ENCODE data around the gene GALR3.
A peak's percentile ranks its signal among the peaks of the same experiment; 100 is the strongest.

Gene GALR3

DNA sequence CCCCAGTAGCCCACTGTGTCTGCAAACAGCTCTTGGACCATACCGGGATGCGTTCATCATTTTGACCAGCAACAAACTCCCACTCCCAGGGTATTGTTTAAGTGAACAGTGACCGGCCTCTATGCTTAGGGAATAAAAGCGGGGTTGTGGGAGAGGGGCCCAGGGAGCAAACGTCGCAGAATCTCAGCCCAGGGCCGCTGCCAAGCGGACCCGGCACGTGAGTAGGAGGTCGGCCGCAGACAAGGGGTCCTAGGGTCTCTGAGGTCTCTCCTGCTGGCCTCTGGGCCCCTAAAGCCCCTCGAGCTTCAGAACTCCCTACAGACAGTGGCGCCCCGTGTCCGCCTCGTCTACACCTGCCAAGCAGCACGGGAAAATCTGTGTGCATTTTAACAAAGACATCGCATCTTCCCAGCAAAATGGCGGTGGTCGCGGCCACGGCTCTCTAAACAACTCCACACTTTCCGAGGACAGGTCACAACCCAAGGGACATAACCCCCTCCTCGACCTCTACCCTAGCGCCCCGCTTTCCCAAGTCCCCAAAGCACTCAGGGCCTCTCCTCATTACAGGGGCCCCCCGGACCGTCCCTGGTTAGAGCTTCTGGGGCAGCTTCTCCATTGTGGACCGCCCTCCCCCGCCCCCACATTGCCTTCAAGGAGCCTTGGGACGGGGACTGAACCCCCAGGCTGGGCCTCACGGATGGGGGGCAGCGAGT, 19.4 kb upstream of the GALR3 start:
- no peak for DNase-seq

DNA sequence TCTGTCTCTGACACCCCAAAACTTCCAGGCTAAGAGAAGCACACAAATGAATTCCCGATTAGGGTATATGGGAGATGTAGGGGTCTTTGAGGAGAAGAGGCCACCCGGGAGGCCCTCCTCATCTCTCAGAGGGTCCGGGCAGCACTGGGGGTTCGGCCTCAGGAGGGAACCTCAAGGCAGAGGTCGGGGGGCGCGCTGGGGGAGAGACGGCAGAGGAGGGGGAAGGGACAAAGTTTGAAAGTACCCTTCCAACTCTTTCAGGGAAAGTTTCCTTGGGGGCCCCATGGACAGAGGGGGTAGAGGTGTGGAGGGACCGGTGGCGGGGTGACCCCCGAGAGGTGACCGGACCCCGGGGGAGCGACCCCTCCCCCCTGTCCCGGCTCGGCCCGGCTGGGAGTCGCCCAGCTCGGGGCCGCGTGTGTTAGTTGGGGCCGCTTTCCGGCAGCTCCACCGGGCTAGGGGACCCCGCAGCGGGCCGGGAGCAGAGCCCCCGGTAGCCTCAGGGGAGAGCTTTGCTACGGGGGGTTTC, 18.8 kb upstream of the GALR3 start:
- DNase-seq: no peak

DNA sequence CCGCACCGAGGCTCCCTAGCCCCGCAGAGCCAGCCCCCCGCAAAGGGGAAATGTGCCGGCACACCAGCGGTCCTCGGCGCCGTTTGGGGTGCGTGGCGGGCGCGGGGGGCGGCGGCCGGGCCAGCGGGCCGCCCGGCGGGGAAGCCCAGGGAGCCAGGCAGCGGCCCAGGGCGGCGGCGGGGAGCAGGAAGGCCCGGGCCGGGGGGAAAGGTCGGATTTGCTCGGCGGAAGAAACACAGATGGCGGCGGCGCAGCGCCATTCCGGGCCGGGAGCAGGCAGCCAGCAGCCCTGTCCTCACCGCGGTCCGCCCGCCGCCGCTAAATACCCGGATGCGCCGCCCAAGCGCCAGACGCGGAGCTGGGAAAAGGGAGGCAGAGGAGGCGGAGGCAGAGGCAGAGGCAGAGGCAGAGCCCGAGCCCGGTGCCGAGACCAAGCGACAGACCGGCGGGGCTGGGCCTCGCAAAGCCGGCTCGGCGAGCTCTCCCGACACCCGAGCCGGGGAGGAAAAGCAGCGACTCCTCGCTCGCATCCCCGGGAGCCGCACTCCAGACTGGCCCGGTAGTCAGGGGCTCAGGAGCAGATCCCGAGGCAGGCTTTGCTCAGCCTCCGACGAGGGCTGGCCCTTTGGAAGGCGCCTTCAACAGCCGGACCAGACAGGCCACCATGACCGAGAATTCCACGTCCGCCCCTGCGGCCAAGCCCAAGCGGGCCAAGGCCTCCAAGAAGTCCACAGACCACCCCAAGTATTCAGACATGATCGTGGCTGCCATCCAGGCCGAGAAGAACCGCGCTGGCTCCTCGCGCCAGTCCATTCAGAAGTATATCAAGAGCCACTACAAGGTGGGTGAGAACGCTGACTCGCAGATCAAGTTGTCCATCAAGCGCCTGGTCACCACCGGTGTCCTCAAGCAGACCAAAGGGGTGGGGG, 18.0 kb upstream of the GALR3 start:
- peak; percentile 55 for DNase-seq

DNA sequence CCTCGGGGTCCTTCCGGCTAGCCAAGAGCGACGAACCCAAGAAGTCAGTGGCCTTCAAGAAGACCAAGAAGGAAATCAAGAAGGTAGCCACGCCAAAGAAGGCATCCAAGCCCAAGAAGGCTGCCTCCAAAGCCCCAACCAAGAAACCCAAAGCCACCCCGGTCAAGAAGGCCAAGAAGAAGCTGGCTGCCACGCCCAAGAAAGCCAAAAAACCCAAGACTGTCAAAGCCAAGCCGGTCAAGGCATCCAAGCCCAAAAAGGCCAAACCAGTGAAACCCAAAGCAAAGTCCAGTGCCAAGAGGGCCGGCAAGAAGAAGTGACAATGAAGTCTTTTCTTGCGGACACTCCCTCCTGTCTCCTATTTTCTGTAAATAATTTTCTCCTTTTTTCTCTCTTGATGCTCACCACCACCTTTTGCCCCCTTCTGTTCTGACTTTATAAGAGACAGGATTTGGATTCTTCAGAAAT, 17.3 kb upstream of the GALR3 start:
- DNase-seq: no peak

DNA sequence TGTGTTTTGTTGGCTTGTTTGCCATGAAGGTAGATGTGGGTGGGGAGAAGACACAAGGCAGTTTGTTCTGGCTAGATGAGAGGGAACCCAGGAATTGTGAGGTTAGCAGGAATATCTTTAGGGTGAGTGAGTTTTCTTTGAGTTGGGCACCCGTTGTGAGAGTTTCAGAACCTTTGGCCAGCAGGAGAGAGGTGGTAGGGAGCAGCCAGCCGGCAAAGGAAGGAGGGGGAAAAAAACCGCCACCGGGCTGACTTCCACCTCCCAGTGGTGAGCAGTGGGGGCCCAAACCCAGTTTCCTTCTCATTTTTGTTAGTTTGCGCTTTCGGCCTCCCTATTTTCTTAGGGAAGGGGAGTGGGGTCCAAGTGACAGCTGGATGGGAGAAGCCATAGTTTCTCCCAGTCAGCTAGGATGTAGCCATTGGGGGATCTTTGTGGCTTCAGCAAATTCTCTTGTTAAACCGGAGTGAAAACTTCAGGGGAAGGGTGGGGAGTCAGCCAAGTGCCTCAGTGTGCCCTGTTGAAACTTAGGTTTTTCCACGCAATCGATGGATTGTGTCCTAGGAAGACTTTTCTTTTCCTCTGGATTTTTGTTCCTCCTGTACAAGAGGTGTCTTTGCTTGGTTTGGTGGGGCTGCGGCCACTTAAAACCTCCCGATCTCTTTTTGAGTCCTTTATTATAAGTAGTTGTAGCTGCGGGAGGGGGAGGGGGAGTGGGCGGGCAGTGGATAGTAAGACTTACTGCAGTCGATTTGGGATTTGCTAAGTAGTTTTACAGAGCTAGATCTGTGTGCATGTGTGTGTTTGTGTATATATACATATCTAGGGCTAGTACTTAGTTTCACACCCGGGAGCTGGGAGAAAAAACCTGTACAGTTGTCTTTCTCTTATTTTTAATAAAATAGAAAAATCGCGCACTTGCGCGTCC, 16.5 kb upstream of the GALR3 start:
- no peak for DNase-seq

DNA sequence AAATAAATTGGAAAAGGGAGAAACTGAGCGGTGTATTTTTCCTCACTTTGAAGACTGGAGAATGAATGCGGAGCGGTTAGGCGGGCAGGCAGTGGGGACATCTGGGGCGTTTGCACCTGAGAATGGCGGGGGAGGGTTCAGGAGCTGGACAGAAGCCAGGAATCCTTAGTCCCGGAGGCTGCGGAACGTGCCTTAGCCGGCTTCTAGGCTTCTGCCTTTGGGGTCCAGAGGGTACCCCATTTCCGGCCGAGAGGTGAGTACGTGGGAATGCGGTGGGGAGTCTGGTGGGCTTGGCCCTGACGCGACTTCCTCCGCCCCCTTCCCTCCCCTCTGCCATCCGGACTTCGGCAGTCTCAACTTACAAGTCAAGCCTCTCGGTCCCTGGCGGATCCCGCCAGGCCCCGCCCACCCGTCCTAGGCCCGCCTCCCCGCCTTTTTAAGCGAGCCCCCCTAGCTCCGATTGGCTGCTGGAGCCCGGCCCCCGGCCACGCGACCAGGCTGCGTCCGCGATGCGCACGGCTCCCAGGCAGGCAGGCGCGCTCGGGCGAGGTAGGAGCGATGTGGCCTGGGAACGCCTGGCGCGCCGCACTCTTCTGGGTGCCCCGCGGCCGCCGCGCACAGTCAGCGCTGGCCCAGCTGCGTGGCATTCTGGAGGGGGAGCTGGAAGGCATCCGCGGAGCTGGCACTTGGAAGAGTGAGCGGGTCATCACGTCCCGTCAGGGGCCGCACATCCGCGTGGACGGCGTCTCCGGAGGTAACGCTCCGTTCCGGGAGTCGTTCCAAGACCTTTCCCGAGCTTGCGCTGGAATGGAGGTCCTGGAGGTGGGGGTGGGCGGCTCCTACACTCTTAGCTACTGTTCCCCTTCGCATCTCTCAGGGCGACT, 15.5 kb upstream of the GALR3 start, which contains the start of gene GCAT:
TSS of gene GCAT (plus strand) at position 525 of the 884 bp plus-strand sequence. CDS start at position 559, 34 bp downstream.
- DNase-seq: peak; percentile 78

DNA sequence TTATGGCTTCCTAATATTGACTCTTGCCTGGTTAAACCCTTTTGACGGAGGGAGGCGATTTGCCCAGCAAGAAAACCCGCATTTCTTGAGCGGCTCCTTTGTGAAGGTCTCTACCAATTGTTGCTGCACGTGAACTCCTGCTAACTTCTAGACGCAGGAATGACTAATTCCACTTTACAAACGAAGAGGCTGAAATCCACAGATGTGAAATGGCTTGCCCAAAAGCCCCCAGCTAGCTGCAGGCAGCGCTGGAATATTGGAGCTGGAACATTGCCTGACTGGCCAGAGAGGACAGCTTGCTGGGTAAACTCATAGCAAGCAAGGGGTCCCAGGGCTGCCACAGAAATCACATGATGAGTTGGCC, 14.9 kb upstream of the GALR3 start:
- DNase-seq: no peak

DNA sequence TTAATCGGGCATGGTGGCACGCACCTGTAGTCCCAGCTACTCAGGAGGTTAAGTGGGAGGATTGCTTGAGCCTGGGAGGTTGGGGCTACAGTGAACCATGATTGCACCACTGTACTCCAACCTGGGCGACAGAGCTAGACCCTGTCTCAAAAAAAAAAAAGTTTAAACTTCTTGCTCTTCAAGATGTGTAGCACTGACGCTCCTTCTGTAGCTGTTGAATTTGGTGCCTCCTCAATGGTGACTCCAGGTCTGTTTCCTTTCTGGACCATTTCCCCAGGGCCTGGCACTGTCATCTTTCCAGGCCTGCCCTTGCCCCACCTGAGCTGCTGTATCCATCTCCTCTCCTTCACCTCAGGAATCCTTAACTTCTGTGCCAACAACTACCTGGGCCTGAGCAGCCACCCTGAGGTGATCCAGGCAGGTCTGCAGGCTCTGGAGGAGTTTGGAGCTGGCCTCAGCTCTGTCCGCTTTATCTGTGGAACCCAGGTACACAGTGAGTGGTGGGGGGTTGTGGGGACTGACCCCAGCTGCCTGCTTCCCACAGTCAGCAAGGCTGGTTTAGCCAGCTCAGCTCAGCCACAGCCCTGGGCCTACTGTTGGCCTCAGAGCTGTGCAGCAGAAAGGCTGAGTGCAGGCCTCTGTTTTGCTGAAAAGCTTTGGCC, 13.4 kb upstream of the GALR3 start:
- no peak for DNase-seq

DNA sequence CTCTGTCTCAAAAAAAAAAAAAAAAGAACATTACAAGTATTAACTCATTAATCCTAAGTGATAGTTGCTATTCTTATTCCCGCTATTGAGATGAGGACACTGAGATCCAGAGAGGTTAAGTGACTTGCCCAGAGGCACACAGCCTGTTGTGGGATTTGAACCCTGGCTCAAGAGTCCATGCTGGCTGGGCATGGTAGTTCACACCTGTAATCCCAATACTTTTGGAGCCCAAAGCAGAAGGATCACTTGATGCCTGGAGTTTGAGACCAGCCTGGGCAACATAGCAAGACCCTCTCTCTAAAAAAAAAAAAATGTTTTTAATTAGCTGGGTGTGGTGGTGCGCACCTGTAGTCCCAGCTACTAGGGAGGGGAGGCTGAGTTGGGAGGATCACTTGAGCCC, 11.3 kb upstream of the GALR3 start:
- DNase-seq: no peak

DNA sequence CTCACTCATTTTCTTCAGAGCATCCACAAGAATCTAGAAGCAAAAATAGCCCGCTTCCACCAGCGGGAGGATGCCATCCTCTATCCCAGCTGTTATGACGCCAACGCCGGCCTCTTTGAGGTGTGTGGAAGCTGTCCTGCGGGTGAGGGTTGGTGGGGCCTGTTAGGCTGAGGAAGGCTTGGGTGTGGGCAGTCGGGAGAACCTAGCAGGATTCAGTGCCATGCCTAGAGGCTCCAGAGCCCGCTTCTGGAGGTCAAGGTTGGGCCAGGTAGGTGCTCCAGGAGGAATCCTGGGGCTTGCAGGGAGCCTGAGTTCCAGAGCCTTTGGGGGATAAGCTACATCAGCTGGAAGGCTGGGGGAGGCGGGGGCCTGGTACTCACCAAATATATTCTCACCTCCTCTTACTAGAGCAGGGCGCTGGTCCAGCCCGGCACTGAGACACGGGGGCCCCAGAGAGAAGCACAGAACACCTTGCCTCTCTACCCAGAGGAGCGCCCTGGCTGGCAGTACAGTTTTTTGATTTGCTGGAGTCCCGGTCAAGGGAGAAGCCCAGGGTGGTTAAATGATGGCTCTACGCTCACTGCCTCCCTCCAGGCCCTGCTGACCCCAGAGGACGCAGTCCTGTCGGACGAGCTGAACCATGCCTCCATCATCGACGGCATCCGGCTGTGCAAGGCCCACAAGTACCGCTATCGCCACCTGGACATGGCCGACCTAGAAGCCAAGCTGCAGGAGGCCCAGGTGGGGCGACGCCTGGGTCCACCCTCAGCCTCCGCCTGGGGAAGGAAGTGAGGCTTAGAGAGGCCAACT, 10.1 kb upstream of the GALR3 start:
- no peak for DNase-seq

DNA sequence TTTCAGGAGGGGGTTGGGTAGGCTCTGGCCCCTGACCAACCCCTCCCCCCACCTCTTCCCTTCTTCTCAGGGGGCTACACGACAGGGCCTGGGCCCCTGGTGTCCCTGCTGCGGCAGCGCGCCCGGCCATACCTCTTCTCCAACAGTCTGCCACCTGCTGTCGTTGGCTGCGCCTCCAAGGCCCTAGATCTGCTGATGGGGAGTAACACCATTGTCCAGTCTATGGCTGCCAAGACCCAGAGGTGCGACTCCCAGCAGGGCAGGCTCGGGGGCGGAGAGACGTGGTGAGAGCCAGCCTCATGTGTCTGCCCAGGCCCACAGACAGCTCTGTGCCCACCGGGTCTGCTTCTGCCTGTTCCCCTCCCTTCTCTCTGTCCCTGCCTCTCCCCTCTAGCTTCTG, 7.6 kb upstream of the GALR3 start:
- DNase-seq: no peak

DNA sequence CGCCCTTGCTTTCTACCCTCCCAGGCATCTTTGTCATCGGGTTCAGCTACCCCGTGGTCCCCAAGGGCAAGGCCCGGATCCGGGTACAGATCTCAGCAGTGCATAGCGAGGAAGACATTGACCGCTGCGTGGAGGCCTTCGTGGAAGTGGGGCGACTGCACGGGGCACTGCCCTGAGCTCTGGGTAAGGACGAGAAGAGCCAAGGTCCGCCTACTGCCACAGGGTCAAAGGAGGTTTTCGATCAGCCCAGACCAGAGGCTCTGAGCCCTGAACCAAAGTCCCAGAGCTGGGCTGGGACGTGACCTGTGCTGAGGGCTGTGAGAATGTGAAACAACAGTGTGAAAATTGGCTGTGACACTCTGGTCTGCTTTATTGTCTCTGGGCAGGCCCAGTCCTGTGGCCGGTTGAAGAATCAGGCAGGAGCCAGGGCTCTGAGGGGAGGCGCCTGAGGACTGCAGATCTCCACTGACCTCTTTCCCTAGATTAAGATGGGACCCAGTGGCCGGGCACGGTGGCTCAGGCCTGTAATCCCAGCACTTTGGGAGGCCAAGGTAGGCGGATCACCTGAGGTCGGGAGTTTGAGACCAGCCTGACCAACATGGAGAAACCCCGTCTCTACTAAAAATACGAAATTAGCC, 6.5 kb upstream of the GALR3 start:
- no peak for DNase-seq

DNA sequence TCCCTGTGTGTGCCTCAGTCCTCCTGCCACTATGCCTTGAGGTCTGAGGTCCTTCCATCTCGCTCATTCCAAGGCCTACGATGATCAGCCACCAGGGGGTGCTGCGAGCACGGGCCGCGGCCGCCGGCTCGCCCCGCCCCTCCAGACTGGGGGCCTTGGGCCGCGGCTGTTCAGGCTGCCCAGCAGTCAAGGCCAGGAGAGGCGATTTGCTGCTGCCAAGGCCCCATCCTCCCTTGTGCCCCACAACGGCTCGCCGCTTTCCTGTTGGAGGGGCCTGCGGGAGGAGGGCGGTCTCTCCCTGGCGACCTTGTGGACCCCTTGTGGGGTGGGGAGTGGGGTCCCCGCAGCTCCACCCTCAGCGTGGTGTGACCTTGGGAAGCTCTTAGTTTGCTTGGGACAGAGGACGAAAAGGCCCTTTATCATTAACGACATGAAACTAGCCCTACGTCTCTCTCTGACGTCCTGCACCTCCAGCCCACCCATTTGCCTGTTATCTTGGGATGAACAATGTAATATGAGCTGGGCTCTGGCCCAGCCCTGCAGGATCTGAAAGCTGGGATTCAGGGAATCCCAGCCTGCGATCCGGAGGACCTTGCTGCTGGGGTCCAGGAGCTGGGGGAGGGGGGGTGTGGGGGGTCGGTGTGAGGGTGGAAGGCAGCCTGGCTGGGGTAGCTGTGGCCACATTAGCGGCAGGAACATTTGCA, 5.3 kb upstream of the GALR3 start:
- peak; percentile 32 for DNase-seq

DNA sequence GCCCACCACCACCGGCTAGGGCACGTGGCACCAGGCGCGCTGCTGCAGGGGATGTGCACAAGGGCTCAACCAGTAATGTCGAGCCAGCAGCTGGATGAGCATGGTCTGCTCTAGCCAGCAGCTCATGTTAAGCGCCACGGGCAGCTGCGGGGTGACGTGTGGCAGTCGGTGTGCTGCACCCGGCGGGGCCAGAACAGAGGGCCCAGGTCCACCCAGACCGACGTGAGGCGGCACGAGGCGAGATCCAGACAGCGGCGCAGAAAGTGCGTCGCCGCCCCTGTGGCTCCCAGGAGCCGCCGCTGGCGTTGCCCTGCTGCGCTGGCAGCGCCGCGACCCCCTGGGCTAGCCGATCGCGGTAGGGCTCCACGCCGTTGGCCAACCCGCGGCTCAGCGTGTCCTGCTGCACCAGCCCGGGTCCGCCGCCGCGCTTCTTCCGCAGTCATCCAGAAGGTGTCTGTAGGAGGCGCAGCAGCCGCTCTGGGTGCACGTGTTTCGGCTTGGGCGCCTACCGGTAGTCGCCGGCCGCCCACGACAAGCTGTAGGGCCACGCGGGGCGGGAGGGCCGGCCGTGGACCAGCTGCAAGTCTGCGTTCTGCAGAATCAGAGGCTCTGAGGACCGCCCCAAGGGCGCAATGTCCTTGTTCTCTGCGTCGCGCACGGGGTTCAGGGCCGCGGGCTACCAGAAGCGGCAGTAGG, 4.6 kb upstream of the GALR3 start:
- no peak for DNase-seq

DNA sequence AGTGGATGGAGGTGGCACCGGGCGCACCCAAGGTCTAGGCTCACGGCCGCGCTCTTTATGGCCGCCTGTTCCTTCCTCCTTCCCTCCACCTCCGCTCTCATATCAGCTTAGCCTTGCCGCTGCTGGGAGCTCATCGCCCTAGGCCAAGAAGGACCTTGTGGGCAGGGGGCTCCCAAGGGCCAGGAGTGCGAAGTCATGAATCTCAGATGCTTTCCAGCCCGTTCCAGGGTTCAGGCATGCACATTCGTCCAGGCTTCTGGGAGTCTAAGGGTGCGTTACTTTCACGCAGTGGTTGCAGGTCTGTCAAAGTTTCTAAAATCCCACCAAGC, 4.1 kb upstream of the GALR3 start:
- DNase-seq: no peak

DNA sequence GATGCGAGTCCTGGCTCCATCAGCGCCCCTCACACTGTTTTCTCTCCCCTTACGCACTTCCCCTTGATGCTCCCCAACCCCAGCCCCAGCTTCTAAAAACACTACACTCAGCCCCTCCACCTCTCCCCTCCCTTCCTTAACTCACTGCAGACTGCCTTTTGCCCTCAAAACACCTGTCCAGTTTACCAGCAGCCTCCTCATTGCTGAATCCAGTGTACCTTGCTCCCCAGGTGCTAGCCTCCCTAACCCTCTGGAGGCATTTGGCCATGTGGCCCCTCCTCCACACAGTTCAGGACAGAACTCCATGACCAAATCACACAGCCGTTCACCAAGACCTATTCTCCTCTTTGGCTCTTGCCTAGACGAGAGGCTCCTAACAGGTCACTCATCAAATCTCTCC, 2.8 kb upstream of the GALR3 start:
- no peak for DNase-seq

DNA sequence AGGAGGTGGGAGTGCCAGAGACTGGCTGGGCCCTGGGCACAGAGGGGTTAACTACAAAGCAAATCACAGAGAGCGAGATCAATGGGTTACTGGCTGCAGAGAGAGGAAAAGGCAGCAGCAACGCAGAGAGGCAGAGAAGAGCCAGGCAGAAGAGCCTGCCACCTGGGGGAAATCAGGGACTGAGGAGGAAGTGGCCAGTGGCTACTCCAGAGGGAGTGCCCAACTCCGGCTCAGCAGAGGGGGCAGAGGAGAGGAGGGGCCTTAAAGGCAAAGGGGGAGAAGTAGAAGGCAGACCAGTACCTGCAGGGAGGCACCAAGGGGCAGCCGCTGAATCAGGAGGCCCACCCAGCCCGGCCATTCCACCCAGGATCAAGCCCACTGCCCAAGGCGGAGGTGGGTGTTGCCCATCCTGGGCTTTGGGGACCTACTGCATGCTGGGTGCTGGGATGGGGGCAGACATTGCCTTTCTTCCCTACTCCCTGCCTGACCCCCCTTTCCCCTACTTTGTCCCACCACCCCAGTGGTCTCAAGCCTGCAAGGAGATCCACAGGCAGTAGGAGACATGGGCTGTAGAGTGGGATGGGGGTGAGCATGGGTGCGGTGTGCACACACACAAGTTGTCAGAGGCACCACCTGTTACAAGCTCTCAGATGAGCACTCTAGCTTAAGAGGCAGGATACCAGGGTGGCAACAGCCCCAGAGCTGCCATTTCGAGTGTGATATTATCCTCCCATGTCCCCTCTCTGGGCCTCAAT, 926 bp upstream of the GALR3 start:
- no peak for DNase-seq

Measured in NCI-H774 (cell line).